Testis (tissue), 2 donors: Measurements from ENCODE around the gene JAKMIP1.

Source experiments
- POLR2A ChIP-seq: fragments of 450-650 bp; IDR thresholded peaks from one replicate; pipeline ENCODE4 v1.6.1; 2017; ENCODE audit warnings: antibody characterized with exemption, mild to moderate bottlenecking, moderate library complexity
- TF ChIP-seq, protein P1 (sequence below), 3 experiments: fragments of 450-650 bp in 2 of 3; fragments of 200-600 bp in 1 of 3; sonication (generic) in 1 of 3; IDR thresholded peaks; one replicate each; pipeline ENCODE4 v1.5.1; 2016 to 2019; ENCODE audit warnings: antibody characterized with exemption in 3 of 3, mild to moderate bottlenecking in 2 of 3, moderate library complexity in 1 of 3

- TF ChIP-seq, protein P1, sequence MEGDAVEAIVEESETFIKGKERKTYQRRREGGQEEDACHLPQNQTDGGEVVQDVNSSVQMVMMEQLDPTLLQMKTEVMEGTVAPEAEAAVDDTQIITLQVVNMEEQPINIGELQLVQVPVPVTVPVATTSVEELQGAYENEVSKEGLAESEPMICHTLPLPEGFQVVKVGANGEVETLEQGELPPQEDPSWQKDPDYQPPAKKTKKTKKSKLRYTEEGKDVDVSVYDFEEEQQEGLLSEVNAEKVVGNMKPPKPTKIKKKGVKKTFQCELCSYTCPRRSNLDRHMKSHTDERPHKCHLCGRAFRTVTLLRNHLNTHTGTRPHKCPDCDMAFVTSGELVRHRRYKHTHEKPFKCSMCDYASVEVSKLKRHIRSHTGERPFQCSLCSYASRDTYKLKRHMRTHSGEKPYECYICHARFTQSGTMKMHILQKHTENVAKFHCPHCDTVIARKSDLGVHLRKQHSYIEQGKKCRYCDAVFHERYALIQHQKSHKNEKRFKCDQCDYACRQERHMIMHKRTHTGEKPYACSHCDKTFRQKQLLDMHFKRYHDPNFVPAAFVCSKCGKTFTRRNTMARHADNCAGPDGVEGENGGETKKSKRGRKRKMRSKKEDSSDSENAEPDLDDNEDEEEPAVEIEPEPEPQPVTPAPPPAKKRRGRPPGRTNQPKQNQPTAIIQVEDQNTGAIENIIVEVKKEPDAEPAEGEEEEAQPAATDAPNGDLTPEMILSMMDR (IDR thresholded peaks at IDR 0.05): no peak
- no peak for TF ChIP-seq POLR2A
These were observed 115.2 kb downstream of the JAKMIP1 start for GRCh38 chr4:6085028-6085690.
